ENCODE measurements around the gene ABCB9.

The ABCB9 gene

GRCh38 chr12:122981587-122982476 lies 15.6 kb upstream of the ABCB9 start:
- no peak for FAIRE-seq

GRCh38 chr12:122981036-122981471 lies 14.8 kb upstream of the ABCB9 start:
- DNase-seq (ENCODE audit: low spot score): no peak
- no peak for FAIRE-seq

More at GRCh38 chr12:122981587-122982476, 15.6 kb upstream of the ABCB9 start:
- no peak for DNase-seq (ENCODE audit: low spot score)

GRCh38 chr12:122980183-122981035 lies 14.1 kb upstream of the ABCB9 start, which contains the start of gene ARL6IP4:
Gene ARL6IP4, plus strand, starts transcription at chr12:122980681. Its CDS starts 459 bp downstream, at chr12:122981140.
- DNase-seq (ENCODE audit: low spot score): peak; percentile 88
- no peak for FAIRE-seq

- FAIRE-seq (no peak), DNase-seq (ENCODE audit: low spot score) (no peak)
Measured at GRCh38 chr12:122979908-122980182, 13.6 kb upstream of the ABCB9 start.

- DNase-seq (ENCODE audit: low spot score) (no peak), FAIRE-seq (no peak)
Measured at GRCh38 chr12:122979001-122979907, 13.0 kb upstream of the ABCB9 start.

GRCh38 chr12:122978507-122978955 lies 12.3 kb upstream of the ABCB9 start:
- FAIRE-seq: no peak
- no peak for DNase-seq (ENCODE audit: low spot score)

GRCh38 chr12:122977655-122978392 lies 11.6 kb upstream of the ABCB9 start:
- DNase-seq (ENCODE audit: low spot score) (no peak), FAIRE-seq (no peak)

GRCh38 chr12:122977153-122977552 lies 10.9 kb upstream of the ABCB9 start:
- no peak for DNase-seq (ENCODE audit: low spot score)
- no peak for FAIRE-seq

- FAIRE-seq: no peak
- no peak for DNase-seq (ENCODE audit: low spot score)
Measured at GRCh38 chr12:122976648-122976975, 10.3 kb upstream of the ABCB9 start.

GRCh38 chr12:122975790-122976647 lies 9.8 kb upstream of the ABCB9 start:
- no peak for DNase-seq (ENCODE audit: low spot score)
- no peak for FAIRE-seq

GRCh38 chr12:122974892-122975789 lies 8.9 kb upstream of the ABCB9 start, which contains the start of gene OGFOD2:
Gene OGFOD2, plus strand, starts transcription at chr12:122975244. Its CDS starts 8 bp downstream, at chr12:122975252.
- FAIRE-seq (no peak), DNase-seq (ENCODE audit: low spot score) (peak; percentile 92)

- FAIRE-seq: no peak
- DNase-seq (ENCODE audit: low spot score): peak; percentile 93
Measured at GRCh38 chr12:122974274-122974891, 8.1 kb upstream of the ABCB9 start.

- no peak for FAIRE-seq
- no peak for DNase-seq (ENCODE audit: low spot score)
Measured at GRCh38 chr12:122969676-122970075, 3.4 kb upstream of the ABCB9 start.

- DNase-seq (ENCODE audit: low spot score): no peak
- no peak for FAIRE-seq
Measured at GRCh38 chr12:122968104-122968503, 1.8 kb upstream of the ABCB9 start.

GRCh38 chr12:122966743-122967550 lies 684 bp upstream of the ABCB9 start:
- no peak for FAIRE-seq
- DNase-seq (ENCODE audit: low spot score): no peak

- FAIRE-seq: no peak
- DNase-seq (ENCODE audit: low spot score): no peak
Measured at GRCh38 chr12:122965321-122965751, 927 bp downstream of the ABCB9 start.

All from urothelium cell line (cell line).